Neural progenitor cell (in vitro differentiated cells): ENCODE data around the gene MED27. TPM values are rescaled to one million over a fixed set of nuclear protein-coding genes. Genes with fewer than 3 reads are reported as not detected.
A peak's percentile ranks its signal among the peaks of the same experiment; 100 is the strongest.

Experiments
- DNase-seq: peaks from one replicate; pipeline ENCODE4 v3.0.0-alpha.2; 2016; ENCODE audit warnings: low spot score
- H2AFZ ChIP-seq: fragments of 200-600 bp; sonication (generic); replicated peaks from 2 replicates; pipeline ENCODE4 v1.6.1; 2016; ENCODE audit warnings: antibody characterized with exemption
- H3F3A ChIP-seq: fragments of 200-600 bp; sonication (generic); 2 replicates; pipeline ENCODE4 v1.6.1; 2016; ENCODE audit warnings: antibody characterized with exemption, low read depth
- H3K27ac ChIP-seq: fragments of 200-600 bp; sonication (generic); 2 replicates; pipeline ENCODE4 v1.5.1; 2016; ENCODE audit warnings: mild to moderate bottlenecking
- H3K27me3 ChIP-seq: fragments of 200-600 bp; sonication (generic); 2 replicates; pipeline ENCODE4 v1.6.1; 2016; ENCODE audit warnings: mild to moderate bottlenecking, moderate library complexity
- H3K36me3 ChIP-seq: fragments of 200-600 bp; sonication (generic); 2 replicates; pipeline ENCODE4 v1.5.1; 2016
- H3K4me1 ChIP-seq: fragments of 200-600 bp; sonication (generic); 2 replicates; pipeline ENCODE4 v1.6.1; 2016; ENCODE audit warnings: mixed run types
- H3K4me2 ChIP-seq: fragments of 200-600 bp; sonication (generic); 2 replicates; pipeline ENCODE4 v1.6.1; 2016
- H3K4me3 ChIP-seq: fragments of 200-600 bp; sonication (generic); 2 replicates; pipeline ENCODE4 v1.5.1; 2016
- H3K79me2 ChIP-seq: fragments of 200-600 bp; sonication (generic); 2 replicates; pipeline ENCODE4 v1.6.1; 2016; ENCODE audit warnings: low read depth
- H3K9ac ChIP-seq: fragments of 200-600 bp; sonication (generic); 2 replicates; pipeline ENCODE4 v1.6.1; 2016
- H3K9me3 ChIP-seq: fragments of 200-600 bp; sonication (generic); 2 replicates; pipeline ENCODE4 v1.5.1; 2016; ENCODE audit warnings: low read depth
- H4K20me1 ChIP-seq: fragments of 200-600 bp; sonication (generic); 2 replicates; pipeline ENCODE4 v1.6.1; 2016; ENCODE audit warnings: low read depth
- H3K27ac Mint-ChIP-seq: 3 replicates; pipeline ENCODE4 v1.8.0; 2021; ENCODE audit warnings: mixed read lengths
- H3K27me3 Mint-ChIP-seq: 2 replicates; pipeline ENCODE4 v1.8.0; 2022; ENCODE audit warnings: low read depth, mild to moderate bottlenecking, inconsistent platforms, moderate library complexity, mixed read lengths; ENCODE audit not compliant: insufficient read depth
- H3K36me3 Mint-ChIP-seq: 3 replicates; pipeline ENCODE4 v1.8.0; 2021; ENCODE audit warnings: mixed read lengths
- H3K4me1 Mint-ChIP-seq: 3 replicates; pipeline ENCODE4 v1.8.0; 2021; ENCODE audit warnings: mixed read lengths
- H3K4me3 Mint-ChIP-seq: 3 replicates; pipeline ENCODE4 v1.8.0; 2021; ENCODE audit warnings: mild to moderate bottlenecking, moderate library complexity, mixed read lengths
- H3K9me3 Mint-ChIP-seq: 3 replicates; pipeline ENCODE4 v1.8.0; 2020; ENCODE audit warnings: mixed read lengths
- CTCF ChIP-seq: fragments of 200-600 bp; sonication (generic); IDR thresholded peaks from 2 replicates; pipeline ENCODE4 v1.5.1; 2017; ENCODE audit warnings: antibody characterized with exemption, mild to moderate bottlenecking
- EZH2 ChIP-seq: fragments of 200-600 bp; sonication (generic); IDR thresholded peaks from 2 replicates; pipeline ENCODE4 v1.6.1; 2017; ENCODE audit warnings: antibody characterized with exemption, mild to moderate bottlenecking, moderate library complexity
- EZH2phosphoT487 ChIP-seq: fragments of 200-600 bp; sonication (generic); IDR thresholded peaks from 2 replicates; pipeline ENCODE4 v1.6.1; 2017; ENCODE audit warnings: antibody characterized with exemption
- total RNA-seq: library from RNA; depleted of rRNA; stranded (reverse); fragments of >200 nt; gene quantifications from 2 replicates; pipeline ENCODE4 v1.2.3, GENCODE V29; 2015; ENCODE audit warnings: low replicate concordance

Gene MED27
- total RNA-seq, 1 donor from 2014 or later = 15.1 TPM

GRCh38 chr9:131937451-131937850 is 142.2 kb downstream of the MED27 start:
- Mint-ChIP-seq H3K27me3 (no peaks in the 10 kb centered on the region), H3K27ac (no peak overlapping the region), H3K36me3 (peaks cover 5% of the 10 kb centered on the region), H3K4me3 (no peak overlapping the region), H3K4me1 (peaks cover 13% of the 10 kb centered on the region), H3K9me3 (no peaks in the 10 kb centered on the region)
- Histone ChIP-seq H4K20me1 (no peaks in the 10 kb centered on the region), H3K36me3 (no peaks in the 10 kb centered on the region), H3K4me3 (no peak overlapping the region), H3K4me1 (no peaks in the 10 kb centered on the region), H3K9ac (no peak overlapping the region), H3K4me2 (no peak overlapping the region), H2AFZ (no peak overlapping the region), H3K9me3 (no peaks in the 10 kb centered on the region), H3K27ac (no peak overlapping the region), H3K79me2 (no peaks in the 10 kb centered on the region), H3K27me3 (no peaks in the 10 kb centered on the region), H3F3A (no peaks in the 10 kb centered on the region)
- no peak for DNase-seq
- TF ChIP-seq EZH2phosphoT487 (no peak), EZH2 (no peak), CTCF (no peak)

GRCh38 chr9:131936929-131937328 is 142.7 kb downstream of the MED27 start:
- no peak for DNase-seq

GRCh38 chr9:131934673-131935072 is 145.0 kb downstream of the MED27 start:
- Histone ChIP-seq H3K4me1 (no peaks in the 10 kb centered on the region), H3K36me3 (no peaks in the 10 kb centered on the region), H4K20me1 (no peaks in the 10 kb centered on the region), H3F3A (no peaks in the 10 kb centered on the region), H3K4me2 (no peak overlapping the region), H3K4me3 (no peak overlapping the region), H3K79me2 (no peaks in the 10 kb centered on the region), H3K27ac (no peak overlapping the region), H3K9ac (no peak overlapping the region), H2AFZ (no peak overlapping the region), H3K9me3 (no peaks in the 10 kb centered on the region), H3K27me3 (no peaks in the 10 kb centered on the region)
- TF ChIP-seq EZH2 (no peak), EZH2phosphoT487 (no peak), CTCF (no peak)
- peaks cover 5% of the 10 kb centered on the region for H3K36me3 Mint-ChIP-seq
- H3K4me3 Mint-ChIP-seq = no peak overlapping the region
- DNase-seq = no peak
- no peak overlapping the region for H3K27ac Mint-ChIP-seq
- no peaks in the 10 kb centered on the region for H3K9me3 Mint-ChIP-seq
- no peaks in the 10 kb centered on the region for H3K27me3 Mint-ChIP-seq
- peaks cover 10% of the 10 kb centered on the region for H3K4me1 Mint-ChIP-seq

More at GRCh38 chr9:131936929-131937328, 142.7 kb downstream of the MED27 start:
- H3K27ac Mint-ChIP-seq = no peak overlapping the region
- H3K36me3 Mint-ChIP-seq = peaks cover 5% of the 10 kb centered on the region
- Histone ChIP-seq H3K27me3 (no peaks in the 10 kb centered on the region), H2AFZ (no peak overlapping the region), H4K20me1 (no peaks in the 10 kb centered on the region), H3K4me1 (no peaks in the 10 kb centered on the region), H3K27ac (no peak overlapping the region), H3F3A (no peaks in the 10 kb centered on the region), H3K79me2 (no peaks in the 10 kb centered on the region), H3K9me3 (no peaks in the 10 kb centered on the region), H3K9ac (no peak overlapping the region), H3K4me2 (no peak overlapping the region), H3K36me3 (no peaks in the 10 kb centered on the region), H3K4me3 (no peak overlapping the region)
- H3K4me1 Mint-ChIP-seq = peaks cover 13% of the 10 kb centered on the region
- H3K27me3 Mint-ChIP-seq = no peaks in the 10 kb centered on the region
- TF ChIP-seq CTCF = peak; percentile 16
- TF ChIP-seq EZH2 = no peak
- no peak overlapping the region for H3K4me3 Mint-ChIP-seq
- no peaks in the 10 kb centered on the region for H3K9me3 Mint-ChIP-seq

- no peak overlapping the region for H3K4me3 ChIP-seq
- Mint-ChIP-seq H3K27ac (no peak overlapping the region), H3K36me3 (no peaks in the 10 kb centered on the region), H3K4me3 (no peak overlapping the region), H3K9me3 (no peaks in the 10 kb centered on the region), H3K27me3 (no peaks in the 10 kb centered on the region), H3K4me1 (peaks cover 17% of the 10 kb centered on the region)
- H4K20me1 ChIP-seq = peaks cover 8% of the 10 kb centered on the region
- no peak overlapping the region for H3K4me2 ChIP-seq
- no peak overlapping the region for H3K27ac ChIP-seq
- no peaks in the 10 kb centered on the region for H3F3A ChIP-seq
- H2AFZ ChIP-seq = no peak overlapping the region
- no peak for DNase-seq
- H3K79me2 ChIP-seq = no peaks in the 10 kb centered on the region
- no peaks in the 10 kb centered on the region for H3K27me3 ChIP-seq
- peaks cover 3% of the 10 kb centered on the region for H3K4me1 ChIP-seq
- no peaks in the 10 kb centered on the region for H3K9me3 ChIP-seq
- no peak for TF ChIP-seq CTCF
- no peak for TF ChIP-seq EZH2
- TF ChIP-seq EZH2phosphoT487 = no peak
- no peak overlapping the region for H3K9ac ChIP-seq
- no peaks in the 10 kb centered on the region for H3K36me3 ChIP-seq
Measured at GRCh38 chr9:131927091-131927490, 152.6 kb downstream of the MED27 start.
